GM11168 (cell line): ENCODE measurements around the gene PRELID1.
"Not testable (repeated sequence)": the region's sequence is repeated elsewhere in the genome, so short reads cannot be mapped to it uniquely, and the experiment has no call there.

Experiments used
- in situ Hi-C: fragments of 300-500 bp; cut with MboI; formaldehyde crosslinking; loops from one replicate; pipeline ENCODE4 v1.12.0; 2022; ENCODE audit warnings: low sequenced_read_pairs; ENCODE audit not compliant: unreplicated experiment

The PRELID1 gene

GRCh38 chr5:177303121-177303924, at the start of gene PRELID1, which contains the start of gene RAB24:
Gene PRELID1, plus strand, starts transcription at chr5:177303799. Its CDS starts 187 bp downstream, at chr5:177303986.
Gene RAB24, minus strand, starts transcription at chr5:177303719. Its CDS starts 431 bp downstream, at chr5:177303288.
- in situ Hi-C loops = no loop called here

GRCh38 chr5:177256296-177256695, 47.3 kb upstream of the PRELID1 start:
- in situ Hi-C loops = no loop called here

GRCh38 chr5:177258711-177259110, 44.9 kb upstream of the PRELID1 start:
- in situ Hi-C loops = not testable (repeated sequence)

- in situ Hi-C loops = no loop called here
Observed at GRCh38 chr5:177260961-177261360, 42.6 kb upstream of the PRELID1 start.

- in situ Hi-C loops = no loop called here
Observed at GRCh38 chr5:177261510-177261909, 42.1 kb upstream of the PRELID1 start.

- in situ Hi-C loops = no loop called here
Observed at GRCh38 chr5:177264178-177264577, 39.4 kb upstream of the PRELID1 start.

- in situ Hi-C loops = no loop called here
Observed at GRCh38 chr5:177265395-177265794, 38.2 kb upstream of the PRELID1 start.

- in situ Hi-C loops = no loop called here
Observed at GRCh38 chr5:177269232-177269895, 34.2 kb upstream of the PRELID1 start.

GRCh38 chr5:177269976-177270375, 33.6 kb upstream of the PRELID1 start:
- in situ Hi-C loops = no loop called here

GRCh38 chr5:177270653-177271052, 32.9 kb upstream of the PRELID1 start:
- in situ Hi-C loops = no loop called here

- in situ Hi-C loops = no loop called here
Observed at GRCh38 chr5:177271113-177271512, 32.5 kb upstream of the PRELID1 start.

GRCh38 chr5:177275883-177276282, 27.7 kb upstream of the PRELID1 start:
- in situ Hi-C loops = no loop called here

- in situ Hi-C loops = no loop called here
Observed at GRCh38 chr5:177276886-177277285, 26.7 kb upstream of the PRELID1 start.

GRCh38 chr5:177288191-177288590, 15.4 kb upstream of the PRELID1 start:
- in situ Hi-C loops = no loop called here

GRCh38 chr5:177290816-177291596, 12.6 kb upstream of the PRELID1 start:
- in situ Hi-C loops = no loop called here

- in situ Hi-C loops = no loop called here
Observed at GRCh38 chr5:177291735-177292134, 11.9 kb upstream of the PRELID1 start.

GRCh38 chr5:177293819-177294581, 9.6 kb upstream of the PRELID1 start:
- in situ Hi-C loops = no loop called here

- in situ Hi-C loops = no loop called here
Observed at GRCh38 chr5:177294632-177295031, 9.0 kb upstream of the PRELID1 start.

- in situ Hi-C loops = no loop called here
Observed at GRCh38 chr5:177295924-177296323, 7.7 kb upstream of the PRELID1 start.

GRCh38 chr5:177296581-177296980, 7.0 kb upstream of the PRELID1 start:
- in situ Hi-C loops = no loop called here
